Muscle of leg (tissue), 11 donors: Measurements from ENCODE around the gene SERPINB7. TPM values are rescaled to one million over a fixed set of nuclear protein-coding genes. Genes with fewer than 3 reads are reported as not detected.

Experiments used
- DNase-seq: peaks from one replicate; pipeline ENCODE4 v3.0.0; 2013
- H3K27ac ChIP-seq: one replicate; pipeline ENCODE4 v1.5.1; 2013; ENCODE audit warnings: mild to moderate bottlenecking, low read length, control low read depth
- H3K27me3 ChIP-seq: one replicate; pipeline ENCODE4 v1.6.1; 2013; ENCODE audit warnings: low read length; ENCODE audit not compliant: control insufficient read depth, insufficient read depth
- H3K36me3 ChIP-seq: one replicate; pipeline ENCODE4 v1.6.1; 2013; ENCODE audit warnings: low read length; ENCODE audit not compliant: control insufficient read depth, insufficient read depth
- H3K4me1 ChIP-seq: one replicate; pipeline ENCODE4 v1.6.1; 2013; ENCODE audit warnings: low read length; ENCODE audit not compliant: control insufficient read depth, insufficient read depth
- H3K4me3 ChIP-seq: one replicate; pipeline ENCODE4 v1.5.1; 2013; ENCODE audit warnings: low read length, control low read depth
- H3K9me3 ChIP-seq: replicated peaks from 2 replicates; pipeline ENCODE4 v1.6.1; 2013; ENCODE audit warnings: low read depth, low read length; ENCODE audit not compliant: control insufficient read depth
- WGBS: methylation state at CpG from one replicate; pipeline ENCODE4 v1.1.5; 2013; ENCODE audit warnings: missing lambda C conversion rate; ENCODE audit not compliant: insufficient coverage; 5-methylcytosine and 5-hydroxymethylcytosine counted together
- polyA plus RNA-seq, 8 donors: library from polyadenylated mRNA; unstranded; fragments of 120-200 nt; gene quantifications; one replicate each; pipeline versions ENCODE4 v1.2.1 to v1.2.3, GENCODE V29; 2013; ENCODE audit warnings: inconsistent platforms in 1 of 8, low replicate concordance in 1 of 8; ENCODE audit not compliant: insufficient read length in 8 of 8, insufficient read depth in 1 of 8
- total RNA-seq: library from RNA; stranded (reverse); fragments of 120-200 nt; gene quantifications from one replicate; pipeline ENCODE4 v1.2.4, GENCODE V29; 2013

The SERPINB7 gene
- total and polyA plus RNA-seq, 9 donors: 0.12 to 10.1 (median 0.42) TPM; not detected in 6

DNA sequence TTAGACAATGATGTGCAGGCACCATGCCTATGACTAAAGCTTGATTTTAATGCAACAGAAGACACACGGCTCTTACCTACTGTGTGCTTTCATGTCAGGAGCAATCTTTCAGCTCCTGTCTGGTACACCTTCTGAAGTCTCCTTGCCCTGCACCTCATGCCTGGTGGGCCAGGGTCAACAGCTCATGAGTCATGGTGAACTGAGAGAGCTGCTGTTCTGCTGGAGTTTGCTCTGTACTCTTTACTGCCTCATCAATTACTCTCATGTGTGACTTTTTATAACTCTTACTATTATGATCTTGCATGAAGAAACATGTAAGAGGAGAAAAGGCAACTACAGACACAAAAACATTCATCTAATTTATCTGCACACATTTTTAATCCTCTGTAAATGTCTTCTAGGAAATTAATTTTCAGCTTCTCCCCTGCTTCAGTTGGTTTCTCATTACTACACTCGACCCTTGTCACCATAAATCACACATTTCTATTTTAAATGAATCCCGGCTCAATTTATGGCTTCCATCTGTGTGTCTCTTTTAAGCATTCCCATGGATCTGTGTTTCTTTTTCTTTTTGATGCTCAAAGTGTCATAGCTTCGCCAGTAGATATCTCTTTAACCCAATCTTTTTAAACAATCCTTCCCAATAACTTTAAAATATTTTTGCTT is 9.7 kb downstream of the SERPINB7 start:
- no peak for DNase-seq
- no peaks in the 10 kb centered on the region for H3K4me1 ChIP-seq
- H3K4me3 ChIP-seq: no peak overlapping the region
- no peaks in the 10 kb centered on the region for H3K27me3 ChIP-seq
- no peaks in the 10 kb centered on the region for H3K9me3 ChIP-seq
- WGBS: 20% methylated on average over 3 of the region's 4 CpGs
- no peak overlapping the region for H3K27ac ChIP-seq
- no peaks in the 10 kb centered on the region for H3K36me3 ChIP-seq

DNA sequence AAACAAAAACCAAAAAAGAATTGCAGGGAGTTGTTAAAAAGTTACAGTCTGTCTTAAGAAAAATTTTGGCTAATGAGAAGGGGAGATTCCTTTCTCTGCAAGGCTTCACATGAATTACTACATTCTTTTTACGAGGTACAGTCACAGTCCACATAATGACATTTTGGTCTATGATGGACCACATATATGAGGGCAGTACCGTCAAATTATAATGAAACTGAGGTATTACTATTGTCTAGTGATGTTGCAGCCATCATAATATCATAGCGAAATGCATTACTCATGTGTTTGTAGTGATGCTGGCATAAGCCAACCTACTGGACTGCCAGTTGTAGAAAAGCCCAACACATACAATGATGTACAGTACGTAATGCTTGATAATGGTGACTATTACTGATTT is 12.5 kb downstream of the SERPINB7 start:
- no peaks in the 10 kb centered on the region for H3K9me3 ChIP-seq
- no peaks in the 10 kb centered on the region for H3K4me1 ChIP-seq
- H3K36me3 ChIP-seq: no peaks in the 10 kb centered on the region
- H3K27me3 ChIP-seq: no peaks in the 10 kb centered on the region
- DNase-seq: no peak
- WGBS: 82% methylated on average over 2 of the region's 4 CpGs
- H3K27ac ChIP-seq: no peak overlapping the region
- no peak overlapping the region for H3K4me3 ChIP-seq

DNA sequence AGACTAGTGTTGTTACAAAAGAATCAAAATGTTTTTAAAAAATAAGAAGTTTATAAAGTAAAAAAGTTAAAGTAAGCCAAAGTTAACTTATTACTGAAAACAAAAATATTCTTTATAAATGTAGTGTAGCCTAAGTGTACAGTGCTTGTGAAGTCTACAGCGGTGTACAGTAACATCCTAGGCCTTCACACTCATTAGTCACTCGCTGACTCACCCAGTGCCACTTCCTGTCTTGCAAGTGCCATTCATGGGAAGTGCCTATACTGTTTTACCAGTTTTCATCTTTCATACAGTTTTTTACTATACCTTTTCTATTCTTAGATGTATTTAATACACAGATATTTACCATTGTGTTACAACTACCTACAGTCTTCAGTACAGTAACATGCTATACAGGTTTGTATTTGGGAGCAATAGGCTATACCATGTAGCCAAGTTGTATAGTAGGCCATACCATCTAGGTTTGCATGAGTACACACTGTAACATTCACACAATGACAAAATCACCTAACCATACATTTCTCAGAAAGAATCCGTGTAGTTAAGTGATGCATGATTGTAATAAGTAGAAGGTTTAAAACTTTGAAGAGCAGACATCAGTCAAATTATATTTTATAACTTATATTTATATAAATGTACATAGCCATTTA is 13.4 kb downstream of the SERPINB7 start:
- Histone ChIP-seq H3K4me3 (no peak overlapping the region), H3K27ac (no peak overlapping the region), H3K36me3 (no peaks in the 10 kb centered on the region), H3K4me1 (no peaks in the 10 kb centered on the region), H3K9me3 (no peaks in the 10 kb centered on the region), H3K27me3 (no peaks in the 10 kb centered on the region)
- no peak for DNase-seq
- WGBS: no CpG with 5 or more reads among the region's 3 CpGs

DNA sequence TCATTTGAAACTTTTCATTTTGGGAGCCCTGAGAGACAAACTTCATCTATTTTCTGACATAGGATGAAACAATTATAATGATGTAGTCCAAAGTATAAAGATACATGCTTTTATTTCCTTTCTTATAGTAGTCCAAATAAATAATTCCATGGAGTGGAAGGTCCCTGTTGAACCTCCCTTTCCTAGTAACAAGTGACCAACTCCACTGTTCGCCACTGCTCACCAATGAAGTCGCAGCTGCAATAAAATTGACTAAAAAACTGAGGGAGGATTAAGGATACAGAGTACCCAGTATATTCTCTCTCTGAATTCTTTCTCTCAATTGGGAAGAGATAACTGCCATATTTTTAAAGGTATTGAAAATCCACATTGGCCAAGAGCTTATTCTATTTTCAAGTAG is 14.1 kb downstream of the SERPINB7 start:
- no peak for DNase-seq
- H3K4me3 ChIP-seq: no peak overlapping the region
- no peaks in the 10 kb centered on the region for H3K9me3 ChIP-seq
- H3K27me3 ChIP-seq: no peaks in the 10 kb centered on the region
- WGBS: no CpG with 5 or more reads among the region's 2 CpGs
- H3K36me3 ChIP-seq: no peaks in the 10 kb centered on the region
- H3K27ac ChIP-seq: no peak overlapping the region
- H3K4me1 ChIP-seq: no peaks in the 10 kb centered on the region

DNA sequence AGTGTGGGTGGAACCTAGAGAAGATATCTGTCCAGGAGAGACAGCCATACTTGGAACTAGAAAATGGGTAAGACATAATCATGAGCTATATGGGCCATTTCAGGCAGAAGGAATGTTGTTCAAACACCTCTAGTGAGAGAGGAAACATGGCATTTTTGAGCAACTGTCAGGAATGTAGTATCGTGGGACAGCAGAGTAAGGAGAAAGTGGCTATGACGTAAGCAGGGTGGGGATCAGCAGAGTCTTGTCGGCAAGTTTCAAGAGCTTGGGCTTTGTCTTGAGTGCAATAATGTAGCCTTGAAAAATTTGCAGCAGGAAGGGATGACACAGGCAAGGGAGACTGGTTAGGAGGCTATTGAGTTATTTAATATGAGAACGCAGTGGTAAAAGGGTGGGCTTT is 20.4 kb downstream of the SERPINB7 start:
- Histone ChIP-seq H3K27ac (no peak overlapping the region), H3K4me1 (no peaks in the 10 kb centered on the region), H3K27me3 (no peaks in the 10 kb centered on the region), H3K9me3 (no peaks in the 10 kb centered on the region), H3K36me3 (no peaks in the 10 kb centered on the region), H3K4me3 (no peak overlapping the region)
- WGBS: 75% methylated on average over 3 of the region's 4 CpGs
- no peak for DNase-seq

DNA sequence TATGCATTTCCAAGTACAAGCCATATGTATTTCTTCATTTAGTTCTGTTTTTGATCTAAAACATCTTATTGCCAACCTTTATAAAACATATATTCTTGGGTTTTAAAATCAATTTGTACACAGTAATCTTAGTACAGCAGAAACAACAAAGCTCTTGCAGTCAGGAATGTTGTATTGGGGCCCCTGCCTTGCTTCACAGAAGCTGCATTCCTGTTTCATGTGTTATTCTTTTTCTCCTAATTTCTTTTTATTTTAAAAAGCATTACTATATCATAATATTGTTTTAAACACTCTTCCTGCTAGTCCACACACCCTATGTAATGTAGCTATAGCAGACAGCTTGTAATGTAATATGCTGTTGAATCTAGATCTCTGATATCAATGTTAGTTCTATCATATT is 24.0 kb downstream of the SERPINB7 start:
- H3K9me3 ChIP-seq: no peaks in the 10 kb centered on the region
- no peak overlapping the region for H3K4me3 ChIP-seq
- H3K36me3 ChIP-seq: no peaks in the 10 kb centered on the region
- DNase-seq: no peak
- H3K27ac ChIP-seq: no peak overlapping the region
- H3K27me3 ChIP-seq: no peaks in the 10 kb centered on the region
- H3K4me1 ChIP-seq: no peaks in the 10 kb centered on the region

DNA sequence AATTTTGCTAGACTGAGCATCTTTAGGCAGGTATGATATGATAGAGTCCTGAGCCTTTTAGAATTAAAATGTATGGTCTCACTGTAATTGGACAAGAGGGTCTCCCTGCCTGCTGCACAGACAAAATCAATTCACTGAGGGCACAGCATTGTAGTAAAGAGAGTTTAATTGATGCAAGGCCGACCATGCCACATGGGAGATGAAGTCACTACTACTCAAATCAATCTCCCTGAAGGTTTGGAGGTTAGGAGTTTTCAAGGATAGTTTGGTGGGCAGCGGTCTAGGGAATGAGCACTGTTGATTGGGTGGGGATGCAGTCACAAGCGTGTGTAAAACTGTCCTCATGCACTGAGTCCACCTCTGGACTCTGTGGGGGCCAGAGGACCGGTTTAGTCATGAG is 26.1 kb downstream of the SERPINB7 start:
- DNase-seq: no peak
- Histone ChIP-seq H3K36me3 (no peaks in the 10 kb centered on the region), H3K4me3 (no peak overlapping the region), H3K27me3 (no peaks in the 10 kb centered on the region), H3K4me1 (no peaks in the 10 kb centered on the region), H3K27ac (no peak overlapping the region), H3K9me3 (no peaks in the 10 kb centered on the region)
- WGBS: 94% methylated on average over 3 of the region's 4 CpGs

DNA sequence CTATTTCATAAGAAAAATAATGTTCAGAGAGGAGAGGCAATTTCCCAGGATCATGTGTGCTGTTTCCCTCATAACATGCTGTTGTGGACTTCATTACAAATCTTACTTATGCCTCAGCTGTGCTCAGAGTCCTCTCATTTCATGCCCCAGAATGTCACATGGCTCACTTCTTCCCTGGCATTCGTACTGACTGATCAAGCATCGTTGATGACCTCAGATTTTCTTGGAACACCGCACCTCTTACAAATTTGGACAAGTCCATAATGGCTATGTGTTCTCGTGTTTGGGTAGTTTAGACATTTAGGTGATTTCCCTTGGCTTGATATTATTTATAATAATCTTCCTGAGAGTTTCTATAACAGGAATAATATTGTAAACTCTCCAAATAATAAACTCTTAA is 32.9 kb downstream of the SERPINB7 start:
- DNase-seq: no peak
- no peaks in the 10 kb centered on the region for H3K4me1 ChIP-seq
- H3K27ac ChIP-seq: no peak overlapping the region
- no peaks in the 10 kb centered on the region for H3K9me3 ChIP-seq
- no peaks in the 10 kb centered on the region for H3K36me3 ChIP-seq
- no peak overlapping the region for H3K4me3 ChIP-seq
- no peaks in the 10 kb centered on the region for H3K27me3 ChIP-seq
- WGBS: 47% methylated on average over 2 of the region's 4 CpGs

DNA sequence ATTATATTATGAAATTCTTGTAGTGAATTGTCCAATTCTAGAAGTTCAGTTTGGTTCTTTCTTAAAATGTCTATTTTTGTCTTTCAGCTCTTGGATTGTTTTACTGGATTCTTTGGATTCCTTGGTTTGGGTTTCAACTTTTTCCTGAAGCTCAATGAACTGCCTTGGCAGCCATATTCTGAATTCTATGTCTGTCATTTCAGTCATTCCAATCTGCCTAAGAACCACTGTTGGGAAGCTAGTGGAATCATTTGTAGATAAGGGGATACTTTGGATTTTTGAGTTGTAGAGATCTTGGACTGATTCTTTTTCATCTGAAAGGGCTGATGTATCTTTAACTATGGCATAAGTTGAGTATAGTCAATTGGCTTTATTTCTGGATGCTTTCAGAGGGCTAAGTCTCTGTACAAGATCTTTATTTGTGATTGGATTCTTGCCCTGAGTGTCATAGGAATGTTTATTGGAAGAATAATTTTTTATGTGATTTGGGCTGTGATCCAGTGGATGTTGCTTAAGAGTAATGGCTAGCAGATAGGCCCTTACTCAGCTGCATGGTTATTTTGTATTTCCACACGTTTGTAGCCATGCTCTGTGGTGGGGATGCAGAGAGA is 42.3 kb downstream of the SERPINB7 start:
- DNase-seq: peak; percentile 50
- H3K4me3 ChIP-seq: no peak overlapping the region
- no peaks in the 10 kb centered on the region for H3K36me3 ChIP-seq
- no peaks in the 10 kb centered on the region for H3K27me3 ChIP-seq
- no peak overlapping the region for H3K27ac ChIP-seq
- H3K4me1 ChIP-seq: no peaks in the 10 kb centered on the region
- H3K9me3 ChIP-seq: no peaks in the 10 kb centered on the region
- no CpG with 5 or more reads among the region's 1 CpG for WGBS

DNA sequence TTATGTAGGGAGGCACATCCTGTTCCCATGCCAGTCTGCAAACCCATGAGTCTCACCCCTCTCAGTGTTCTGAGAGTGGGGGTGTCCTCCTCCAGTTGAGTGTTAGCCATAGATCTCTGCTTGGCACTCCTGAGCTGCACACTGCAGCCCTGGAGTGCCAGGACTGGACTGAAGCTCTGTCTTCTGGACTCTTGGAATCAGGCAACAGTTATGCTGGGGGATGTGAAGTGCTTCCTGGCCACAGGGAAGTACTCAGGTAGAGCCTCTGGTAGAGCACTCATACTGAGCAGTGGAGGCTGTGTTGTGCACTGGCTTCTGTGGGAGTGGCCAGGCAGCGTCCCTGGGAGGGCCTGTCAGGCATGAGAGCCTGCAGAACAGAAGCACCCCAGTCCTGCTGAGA is 43.0 kb downstream of the SERPINB7 start:
- Histone ChIP-seq H3K4me3 (no peak overlapping the region), H3K4me1 (no peaks in the 10 kb centered on the region), H3K27me3 (no peaks in the 10 kb centered on the region), H3K9me3 (no peaks in the 10 kb centered on the region), H3K36me3 (no peaks in the 10 kb centered on the region), H3K27ac (no peak overlapping the region)
- WGBS: 60% methylated on average over 1 of the region's 1 CpG
- no peak for DNase-seq
